ENCODE results near the gene DUSP28.

GRCh38 chr2:240596491-240596931 is 36.4 kb downstream of the DUSP28 start:
- TF ChIP-seq CTCF (IDR thresholded peaks at IDR 0.05): no peak
- no peak for TF ChIP-seq POLR2A (IDR thresholded peaks at IDR 0.05)
- no peak for TF ChIP-seq POLR2AphosphoS5 (IDR thresholded peaks at IDR 0.05)
- TF ChIP-seq EP300 (IDR thresholded peaks at IDR 0.05; ENCODE audit: low read depth): no peak

All from transverse colon (tissue), 4 donors.